K562 (cell line): ENCODE measurements around the gene SFN. TPM values are rescaled to one million over a fixed set of nuclear protein-coding genes. Genes with fewer than 3 reads are reported as not detected.

ENCODE experiments used
- KLF10 ChIP-seq: fragments of 250-450 bp; sonication (Bioruptor Pico); IDR thresholded peaks from 2 replicates; pipeline ENCODE4 v1.6.1; 2021; ENCODE audit warnings: matching md5 sums
- MCM2 ChIP-seq: fragments of 450-650 bp; IDR thresholded peaks from 2 replicates; pipeline ENCODE4 v1.6.1; 2017; ENCODE audit warnings: low read depth, mild to moderate bottlenecking
- MTA3 ChIP-seq: fragments of 450-650 bp; formaldehyde crosslinking; IDR thresholded peaks from 2 replicates; pipeline ENCODE4 v1.6.1; 2017; ENCODE audit warnings: mild to moderate bottlenecking, borderline replicate concordance
- STAT6 ChIP-seq: sonication (generic); formaldehyde crosslinking; IDR thresholded peaks from 2 replicates; pipeline ENCODE4 v1.8.1; 2023; ENCODE audit warnings: mild to moderate bottlenecking, missing genetic modification reagents
- TEAD4 ChIP-seq, 2 experiments: sonication (generic) in 1 of 2; formaldehyde crosslinking in 1 of 2; IDR thresholded peaks; 2 replicates each; pipeline versions ENCODE4 v1.6.1 to v1.8.0; 2012 to 2022; ENCODE audit warnings: borderline replicate concordance in 1 of 2, inconsistent platforms in 1 of 2, low read length in 1 of 2, mild to moderate bottlenecking in 1 of 2, missing genetic modification reagents in 1 of 2
- ZBTB49 ChIP-seq: sonication (generic); formaldehyde crosslinking; IDR thresholded peaks from 2 replicates; pipeline ENCODE4 v1.8.0; 2022; ENCODE audit warnings: missing genetic modification reagents, mild to moderate bottlenecking, borderline replicate concordance
- ZNF518B ChIP-seq: fragments of 250-450 bp; sonication (Bioruptor Pico); IDR thresholded peaks from 2 replicates; pipeline ENCODE4 v1.5.0; 2021; ENCODE audit warnings: mild to moderate bottlenecking, moderate library complexity
- ZNF717 ChIP-seq: fragments of 250-450 bp; sonication (Bioruptor Pico); IDR thresholded peaks from 2 replicates; pipeline ENCODE4 v1.5.0; 2021
- polyA plus RNA-seq, 8 experiments: library from polyadenylated mRNA; depleted of rRNA in 4 of 8; stranded (reverse) in 5 of 8; unstranded in 3 of 8; fragments of >200 nt; fragmentation: Nextera tagmentation in 2 of 8; fragmentation: Illumina TruSeq in 1 of 8; extraction: Ambion mirVana in 2 of 8; extraction: Trizol in 1 of 8; gene quantifications; 2 replicates each; pipeline versions ENCODE4 v1.2.1 to v1.2.3, GENCODE V29; 2011 to 2014; ENCODE audit warnings: inconsistent platforms in 1 of 8, missing spikeins in 1 of 8
- total RNA-seq, 7 experiments: library from RNA; depleted of rRNA in 6 of 7; stranded (reverse); fragments of >200 nt in 6 of 7; fragmentation: Illumina TruSeq in 2 of 7; extraction: Trizol in 2 of 7; gene quantifications; 2 replicates each; pipeline versions ENCODE4 v1.2.1 to v1.2.3, GENCODE V29; 2011 to 2021; ENCODE audit warnings: low replicate concordance in 1 of 7

The SFN gene
- total and polyA plus RNA-seq, 9 of the 15 experiments (the other 6 are each of a cell fraction or from before 2014, with no cell fraction given) = 0.10 to 3.8 (median 2.0) TPM

GRCh38 chr1:26900815-26901511 lies 38.0 kb downstream of the SFN start (continued):
- peak; percentile 18; the same call in 1 of the 2 replicates for TF ChIP-seq STAT6 (CRISPR knock-in tag)
- no peak for TF ChIP-seq TEAD4 (IDR thresholded peaks at IDR 0.05; ENCODE audit: low read length)
- TF ChIP-seq TEAD4 (CRISPR knock-in tag; IDR thresholded peaks at IDR 0.05; ENCODE audit: borderline replicate concordance) = no peak
- no peak for TF ChIP-seq KLF10 (CRISPR knock-in tag)
- TF ChIP-seq ZNF717 (CRISPR knock-in tag) = 0 out of 2 replicates have a peak, but pooled peaks have one; percentile 68
- TF ChIP-seq MCM2 = no peak
- no peak for TF ChIP-seq MTA3
- TF ChIP-seq ZBTB49 = 0 out of 2 replicates have a peak, but pooled peaks have one; percentile 50
- TF ChIP-seq ZNF518B (CRISPR knock-in tag) = 0 out of 2 replicates have a peak, but pooled peaks have one; percentile 28
